ENCODE data around the gene BRI3BP. TPM values are rescaled to one million over a fixed set of nuclear protein-coding genes. Genes with fewer than 3 reads are reported as not detected.
"Not testable (repeated sequence)": the region's sequence is repeated elsewhere in the genome, so short reads cannot be mapped to it uniquely, and the experiment has no call there.

BRI3BP gene
- total RNA-seq, 2 donors from 2014 or later, result 16.7 to 23.0 TPM

DNA sequence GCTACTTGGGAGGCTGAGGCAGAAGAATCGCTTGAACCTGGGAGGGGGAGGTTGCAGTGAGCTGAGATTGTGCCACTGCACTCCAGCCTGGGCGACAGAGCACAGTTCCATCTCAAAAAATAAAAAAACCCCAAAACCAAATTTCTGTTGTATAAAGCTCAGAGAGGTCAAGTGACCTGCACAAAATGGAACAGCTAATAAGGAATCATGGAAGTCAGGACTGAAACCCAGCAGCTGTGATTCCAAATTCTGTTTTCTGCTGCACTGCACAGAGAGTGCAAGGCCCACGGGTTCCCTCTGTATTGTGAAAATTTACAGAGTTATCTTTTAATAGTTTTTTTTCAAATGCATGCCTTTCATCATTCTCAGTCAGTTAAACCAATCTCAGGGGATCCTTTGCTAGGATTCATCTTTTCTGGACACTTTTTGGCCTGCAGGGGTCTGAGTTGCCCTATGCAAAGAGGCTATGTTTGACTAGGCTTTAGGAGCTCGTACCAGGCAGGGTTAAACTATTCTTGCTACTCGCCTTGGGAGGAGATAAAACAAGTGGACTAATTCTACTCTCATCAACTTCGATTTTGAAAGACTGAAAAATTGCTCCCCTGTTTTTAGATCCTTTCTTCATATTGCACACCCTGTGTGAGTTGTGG lies 45.7 kb downstream of the BRI3BP start:
- H3K36me3 Mint-ChIP-seq (ENCODE audit: insufficient read depth in 2 of 2), result peaks cover 0 to 2% of the 10 kb centered on the region in 2 donors
- H3K9me3 Mint-ChIP-seq, result peaks cover 0 to 2% of the 10 kb centered on the region in 2 donors
- ATAC-seq (replicated peaks in 1 of 2), result no peak
- no peaks in the 10 kb centered on the region for H3K4me1 Mint-ChIP-seq (ENCODE audit: low read depth)
- no peaks in the 10 kb centered on the region for H3K27me3 Mint-ChIP-seq (ENCODE audit: low read depth)
- DNase-seq, result no peak
- H3K4me3 Mint-ChIP-seq, result no peak overlapping the region
- H3K27ac Mint-ChIP-seq, result no peak overlapping the region

DNA sequence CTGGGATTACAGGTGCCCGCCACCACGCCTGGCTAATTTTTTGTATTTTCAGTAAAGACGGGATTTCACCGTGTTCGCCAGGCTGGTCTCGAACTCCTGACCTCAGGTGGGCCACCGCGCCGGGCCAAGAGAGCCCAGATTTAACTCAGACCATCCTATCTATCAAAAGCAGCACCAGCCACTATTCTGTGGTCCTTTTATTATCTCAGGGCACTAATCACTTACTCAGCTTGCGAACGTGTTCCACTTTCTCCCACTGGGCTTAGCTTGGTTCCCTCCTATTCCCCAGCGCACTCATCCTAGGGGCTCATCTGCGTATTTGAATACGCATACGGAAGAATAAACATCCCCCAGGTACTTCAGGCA lies 55.6 kb downstream of the BRI3BP start:
- ATAC-seq (replicated peaks in 1 of 2), result no peak
- H3K27me3 Mint-ChIP-seq (ENCODE audit: low read depth), result no peaks in the 10 kb centered on the region

GRCh38 chr12:125050446-125050845 lies 57.0 kb downstream of the BRI3BP start:
- no peaks in the 10 kb centered on the region for H3K9me3 Mint-ChIP-seq
- DNase-seq (no peak), ATAC-seq (replicated peaks in 1 of 2) (no peak)
- H3K4me3 Mint-ChIP-seq, result peak overlapping the region; percentile 56 to 85
- H3K27me3 Mint-ChIP-seq (ENCODE audit: low read depth), result no peaks in the 10 kb centered on the region
- no peak overlapping the region for H3K27ac Mint-ChIP-seq
- H3K36me3 Mint-ChIP-seq (ENCODE audit: insufficient read depth in 2 of 2), result peaks cover 1% of the 10 kb centered on the region in 2 donors
- H3K4me1 Mint-ChIP-seq (ENCODE audit: low read depth), result peaks cover 8% of the 10 kb centered on the region

More for the DNA sequence above, 55.6 kb downstream of the BRI3BP start:
- DNase-seq, result no peak
- peaks cover 8% of the 10 kb centered on the region for H3K4me1 Mint-ChIP-seq (ENCODE audit: low read depth)
- no peak overlapping the region for H3K27ac Mint-ChIP-seq
- H3K36me3 Mint-ChIP-seq (ENCODE audit: insufficient read depth in 2 of 2), result peaks cover under 1 to 1% of the 10 kb centered on the region in 2 donors
- no peaks in the 10 kb centered on the region for H3K9me3 Mint-ChIP-seq
- peak overlapping the region; percentile 85 to 87 for H3K4me3 Mint-ChIP-seq

- no peak for DNase-seq
- Mint-ChIP-seq H3K9me3 (no peaks in the 10 kb centered on the region), H3K4me3 (peak overlapping the region in 1 of 2 donors; percentile 56), H3K36me3 (ENCODE audit: insufficient read depth in 2 of 2) (peaks cover 1% of the 10 kb centered on the region in 2 donors), H3K27me3 (ENCODE audit: low read depth) (no peaks in the 10 kb centered on the region), H3K27ac (no peak overlapping the region), H3K4me1 (ENCODE audit: low read depth) (peaks cover 8% of the 10 kb centered on the region)
- no peak for ATAC-seq (replicated peaks in 1 of 2)
These were observed 57.4 kb downstream of the BRI3BP start for GRCh38 chr12:125050868-125051267.

DNA sequence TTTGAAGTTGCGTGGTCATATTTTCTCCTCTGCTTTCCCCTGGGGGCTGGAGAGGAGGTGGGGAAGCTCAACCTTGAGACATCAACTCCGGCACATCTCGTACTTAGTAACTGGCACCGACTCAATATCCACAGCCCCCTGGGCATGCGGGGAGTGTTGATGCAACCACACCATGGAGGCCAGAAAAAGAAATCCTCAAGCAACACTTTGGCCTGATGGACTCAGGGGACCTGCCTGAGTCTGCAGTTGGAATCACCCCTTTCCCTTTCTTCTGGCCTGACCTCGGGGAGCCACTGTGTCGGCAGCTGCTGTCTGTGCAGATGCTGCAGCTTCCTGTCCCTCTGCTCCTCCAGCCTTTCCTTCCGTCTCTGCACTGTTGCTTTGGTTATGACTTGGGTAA lies 60.4 kb downstream of the BRI3BP start:
- no peaks in the 10 kb centered on the region for H3K27me3 Mint-ChIP-seq (ENCODE audit: low read depth)
- H3K4me3 Mint-ChIP-seq, result no peak overlapping the region
- ATAC-seq (replicated peaks in 1 of 2), result no peak
- no peak for DNase-seq
- H3K27ac Mint-ChIP-seq, result no peak overlapping the region
- peaks cover 8% of the 10 kb centered on the region for H3K4me1 Mint-ChIP-seq (ENCODE audit: low read depth)
- peaks cover 1% of the 10 kb centered on the region in 2 donors for H3K36me3 Mint-ChIP-seq (ENCODE audit: insufficient read depth in 2 of 2)
- H3K9me3 Mint-ChIP-seq, result no peaks in the 10 kb centered on the region

GRCh38 chr12:125055591-125055990 lies 62.1 kb downstream of the BRI3BP start:
- Mint-ChIP-seq H3K9me3 (no peaks in the 10 kb centered on the region), H3K27ac (no peak overlapping the region), H3K4me1 (ENCODE audit: low read depth) (no peaks in the 10 kb centered on the region), H3K27me3 (ENCODE audit: low read depth) (no peaks in the 10 kb centered on the region), H3K4me3 (no peak overlapping the region), H3K36me3 (ENCODE audit: insufficient read depth in 2 of 2) (peaks cover 1 to 4% of the 10 kb centered on the region in 2 donors)
- ATAC-seq (replicated peaks in 1 of 2) (no peak), DNase-seq (no peak)

DNA sequence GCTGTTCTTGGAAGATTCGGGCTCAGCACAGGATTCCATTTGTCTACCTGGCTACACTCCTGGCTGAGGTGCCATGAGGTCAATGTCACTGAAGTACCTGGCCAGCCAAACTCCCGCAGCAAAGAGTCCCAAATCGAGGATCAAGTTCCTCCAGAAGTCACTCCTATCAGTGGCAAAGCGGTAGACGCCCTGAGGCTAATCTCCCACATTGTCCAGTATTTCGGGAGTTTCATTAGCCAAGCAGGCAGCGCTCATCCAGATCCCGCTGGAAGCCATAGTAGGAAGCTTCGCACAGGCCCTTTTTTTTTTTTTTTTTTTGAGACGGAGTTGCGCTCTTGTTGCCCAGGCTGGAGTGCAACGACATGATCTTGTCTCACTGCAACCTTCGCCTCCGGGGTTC lies 62.9 kb downstream of the BRI3BP start:
- ATAC-seq (replicated peaks in 1 of 2) (no peak), DNase-seq (no peak)
- Mint-ChIP-seq H3K4me3 (no peak overlapping the region), H3K4me1 (ENCODE audit: low read depth) (no peaks in the 10 kb centered on the region), H3K27me3 (ENCODE audit: low read depth) (no peaks in the 10 kb centered on the region), H3K27ac (no peak overlapping the region), H3K9me3 (no peaks in the 10 kb centered on the region), H3K36me3 (ENCODE audit: insufficient read depth in 2 of 2) (peaks cover 1 to 7% of the 10 kb centered on the region in 2 donors)

DNA sequence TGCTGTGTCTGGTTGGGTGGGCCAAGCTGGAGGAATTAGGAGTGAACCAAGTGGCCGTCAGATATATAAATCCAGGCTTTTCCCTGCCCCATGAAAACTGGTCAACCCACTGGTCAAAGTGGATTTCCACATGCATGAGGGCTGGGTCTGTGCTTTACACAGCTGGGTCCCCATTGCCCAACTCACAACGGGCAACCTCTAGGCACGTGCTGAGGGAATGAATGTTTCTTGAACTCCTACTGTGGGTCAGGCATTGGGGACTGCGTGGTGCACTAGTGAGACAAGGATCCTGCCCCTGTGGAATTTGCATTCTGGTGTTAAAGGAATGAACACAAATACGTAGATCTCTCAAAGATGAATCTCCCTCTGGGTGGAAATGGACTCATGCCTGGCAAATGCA lies 64.3 kb downstream of the BRI3BP start:
- peaks cover 6% of the 10 kb centered on the region for H3K27me3 Mint-ChIP-seq (ENCODE audit: low read depth)
- no peak overlapping the region for H3K27ac Mint-ChIP-seq
- peaks cover 1 to 14% of the 10 kb centered on the region in 2 donors for H3K36me3 Mint-ChIP-seq (ENCODE audit: insufficient read depth in 2 of 2)
- H3K9me3 Mint-ChIP-seq, result no peaks in the 10 kb centered on the region
- ATAC-seq (replicated peaks in 1 of 2) (no peak), DNase-seq (no peak)
- H3K4me1 Mint-ChIP-seq (ENCODE audit: low read depth), result no peaks in the 10 kb centered on the region
- H3K4me3 Mint-ChIP-seq, result no peak overlapping the region

GRCh38 chr12:125061229-125061628 lies 67.8 kb downstream of the BRI3BP start:
- DNase-seq (no peak), ATAC-seq (replicated peaks in 1 of 2) (no peak)
- H3K9me3 Mint-ChIP-seq, result no peaks in the 10 kb centered on the region
- H3K27ac Mint-ChIP-seq, result no peak overlapping the region
- H3K36me3 Mint-ChIP-seq (ENCODE audit: insufficient read depth in 2 of 2), result peaks cover 1 to 13% of the 10 kb centered on the region in 2 donors
- peaks cover 15% of the 10 kb centered on the region for H3K27me3 Mint-ChIP-seq (ENCODE audit: low read depth)
- H3K4me1 Mint-ChIP-seq (ENCODE audit: low read depth), result peaks cover 14% of the 10 kb centered on the region
- no peak overlapping the region for H3K4me3 Mint-ChIP-seq

DNA sequence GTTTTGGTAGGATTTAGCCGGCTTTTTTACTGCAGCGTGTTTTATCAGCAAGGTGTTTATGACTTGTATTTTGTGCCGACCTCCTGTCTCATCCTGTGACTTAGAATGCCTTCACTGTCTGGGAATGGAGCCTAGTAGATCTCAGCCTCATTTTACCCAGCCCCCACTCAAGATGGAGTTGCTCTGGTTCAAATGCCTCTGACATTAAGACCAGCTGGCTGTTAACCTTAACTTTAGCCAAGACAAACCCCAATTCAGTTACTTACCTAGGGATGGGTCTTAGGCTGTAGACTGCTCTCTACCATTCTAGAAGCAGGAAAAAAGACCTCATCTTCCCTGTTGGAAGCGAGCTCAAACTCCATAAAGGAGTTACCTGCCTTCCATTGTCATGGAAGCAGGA lies 70.1 kb downstream of the BRI3BP start:
- not testable (repeated sequence) for DNase-seq; H3K9me3 Mint-ChIP-seq; H3K27ac Mint-ChIP-seq; ATAC-seq (replicated peaks in 1 of 2)
- H3K4me3 Mint-ChIP-seq, result peak overlapping the region in 1 of 2 donors; percentile 29
- peaks cover 15% of the 10 kb centered on the region for H3K27me3 Mint-ChIP-seq (ENCODE audit: low read depth)
- peaks cover 30% of the 10 kb centered on the region for H3K4me1 Mint-ChIP-seq (ENCODE audit: low read depth)
- H3K36me3 Mint-ChIP-seq (ENCODE audit: insufficient read depth in 2 of 2), result peaks cover 1 to 13% of the 10 kb centered on the region in 2 donors

DNA sequence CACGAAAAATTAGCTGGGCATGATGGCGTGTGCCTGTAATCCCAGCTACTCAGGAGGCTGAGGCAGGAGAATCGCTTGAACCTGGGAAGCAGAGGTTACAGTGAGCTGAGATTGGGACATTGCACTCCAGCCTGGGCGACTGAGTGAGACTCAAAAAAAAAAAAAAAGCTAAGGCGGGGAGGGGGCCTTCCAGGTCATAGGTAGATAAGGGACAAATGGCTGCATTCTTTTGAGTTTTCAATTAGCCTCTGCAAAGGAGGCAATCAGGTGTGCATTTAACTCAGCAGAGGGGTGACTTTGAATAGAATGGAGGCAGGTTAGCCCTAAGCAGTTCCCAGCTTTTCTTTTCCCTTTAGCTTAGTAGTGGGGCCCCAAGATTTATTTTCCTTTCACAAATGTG lies 71.0 kb downstream of the BRI3BP start:
- H3K36me3 Mint-ChIP-seq (ENCODE audit: insufficient read depth in 2 of 2), result peaks cover 1 to 13% of the 10 kb centered on the region in 2 donors
- peaks cover 15% of the 10 kb centered on the region for H3K27me3 Mint-ChIP-seq (ENCODE audit: low read depth)
- H3K4me1 Mint-ChIP-seq (ENCODE audit: low read depth), result peaks cover 30% of the 10 kb centered on the region
- DNase-seq (no peak), ATAC-seq (replicated peaks in 1 of 2) (no peak)
- H3K27ac Mint-ChIP-seq, result no peak overlapping the region
- H3K4me3 Mint-ChIP-seq, result peak overlapping the region; percentile 77 to 86
- no peaks in the 10 kb centered on the region for H3K9me3 Mint-ChIP-seq

DNA sequence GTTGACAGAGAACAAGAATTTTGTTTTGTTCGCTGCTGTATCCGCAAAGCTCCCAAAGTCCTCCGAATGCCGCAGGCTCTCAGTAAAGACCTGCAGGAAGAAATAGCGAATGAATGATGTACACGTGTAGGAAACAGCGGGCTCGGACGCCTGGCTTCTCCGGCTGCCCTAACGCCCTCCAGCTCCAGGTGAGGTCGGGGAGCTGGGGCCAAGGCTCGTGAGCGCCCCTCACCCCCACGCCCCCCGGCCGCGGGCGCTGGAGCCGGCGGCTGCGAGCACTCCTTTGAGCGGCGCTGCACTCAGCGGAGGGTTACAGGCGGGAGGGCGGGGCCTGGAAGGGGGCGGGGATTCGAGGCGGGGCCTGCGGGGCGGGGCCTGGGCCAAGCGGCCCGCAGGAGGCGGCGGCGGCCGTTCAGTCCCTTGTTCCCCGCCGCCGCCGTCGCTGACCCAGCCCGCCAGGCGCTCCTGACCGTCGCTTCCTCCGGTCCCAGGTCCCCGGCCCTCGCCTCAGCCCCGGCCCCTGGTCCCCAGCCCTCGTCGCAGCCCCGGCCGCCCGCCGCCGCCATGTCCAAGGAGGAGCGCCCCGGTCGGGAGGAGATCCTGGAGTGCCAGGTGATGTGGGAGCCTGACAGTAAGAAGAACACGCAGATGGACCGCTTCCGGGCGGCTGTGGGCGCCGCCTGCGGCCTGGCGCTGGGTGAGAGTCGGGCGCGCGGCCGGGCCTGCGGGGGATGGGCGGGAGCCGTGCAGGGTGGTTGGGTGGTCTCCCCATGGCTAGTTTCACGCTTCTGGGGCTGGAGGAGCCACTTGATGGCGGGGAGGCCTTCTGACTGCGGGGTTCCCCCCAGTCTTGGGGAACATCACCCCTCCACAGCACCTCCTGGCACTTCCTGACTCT lies 71.8 kb downstream of the BRI3BP start, which contains the start of gene AACS:
AACS (plus strand) TSS at position 415 of the 898 bp plus-strand sequence; CDS start at position 565, 150 bp downstream.
- H3K27ac Mint-ChIP-seq, result no peak within 1 kb of the TSS
- ATAC-seq (replicated peaks in 1 of 2) (peak; percentile 98), DNase-seq (peak; percentile 75)
- H3K9me3 Mint-ChIP-seq, result no peaks in the 10 kb centered on the region
- peaks cover 30% of the 10 kb centered on the region for H3K4me1 Mint-ChIP-seq (ENCODE audit: low read depth)
- peaks cover 15% of the 10 kb centered on the region for H3K27me3 Mint-ChIP-seq (ENCODE audit: low read depth)
- peaks cover 1 to 12% of the 10 kb centered on the region in 2 donors for H3K36me3 Mint-ChIP-seq (ENCODE audit: insufficient read depth in 2 of 2)
- peak within 1 kb of the TSS; percentile 77 to 89 for H3K4me3 Mint-ChIP-seq

- no peak overlapping the region for H3K27ac Mint-ChIP-seq
- peak overlapping the region; percentile 77 to 89 for H3K4me3 Mint-ChIP-seq
- H3K4me1 Mint-ChIP-seq (ENCODE audit: low read depth), result peaks cover 30% of the 10 kb centered on the region
- DNase-seq, result no peak
- peaks cover 1 to 10% of the 10 kb centered on the region in 2 donors for H3K36me3 Mint-ChIP-seq (ENCODE audit: insufficient read depth in 2 of 2)
- H3K9me3 Mint-ChIP-seq, result no peaks in the 10 kb centered on the region
- ATAC-seq (replicated peaks in 1 of 2), result no peak
- peaks cover 15% of the 10 kb centered on the region for H3K27me3 Mint-ChIP-seq (ENCODE audit: low read depth)
These were observed 72.6 kb downstream of the BRI3BP start for GRCh38 chr12:125065919-125066570.

Measured in activated T-cell treated with anti-CD3 and anti-CD28 coated beads, Interleukin-2, amount 50 U/mL, for 72 hours (primary cell).